ENCODE measurements around the gene MYH11.
"Not testable (repeated sequence)": the region's sequence is repeated elsewhere in the genome, so short reads cannot be mapped to it uniquely, and the experiment has no call there.

The MYH11 gene

GRCh38 chr16:15874745-15875314 lies 18.0 kb upstream of the MYH11 start:
- peak in 1 of 2 experiments; percentile 35 for DNase-seq

GRCh38 chr16:15873737-15874136 lies 16.9 kb upstream of the MYH11 start:
- DNase-seq: no peak

GRCh38 chr16:15873301-15873700 lies 16.5 kb upstream of the MYH11 start:
- DNase-seq: no peak

GRCh38 chr16:15870011-15870410 lies 13.2 kb upstream of the MYH11 start:
- no peak for DNase-seq

GRCh38 chr16:15866451-15866850 lies 9.6 kb upstream of the MYH11 start:
- DNase-seq: no peak

GRCh38 chr16:15865742-15866141 lies 8.9 kb upstream of the MYH11 start:
- no peak for DNase-seq

GRCh38 chr16:15864939-15865338 lies 8.1 kb upstream of the MYH11 start:
- no peak for DNase-seq

- DNase-seq: no peak
These were observed 5.2 kb upstream of the MYH11 start for GRCh38 chr16:15861996-15862395.

- DNase-seq: no peak
These were observed 2.3 kb upstream of the MYH11 start for GRCh38 chr16:15858921-15859668.

GRCh38 chr16:15857724-15858560 lies 1.1 kb upstream of the MYH11 start:
- DNase-seq: no peak

GRCh38 chr16:15856182-15856581 lies 646 bp downstream of the MYH11 start:
- DNase-seq: no peak

GRCh38 chr16:15855704-15856003 lies 1.2 kb downstream of the MYH11 start:
- no peak for DNase-seq

- DNase-seq: no peak
These were observed 1.7 kb downstream of the MYH11 start for GRCh38 chr16:15854906-15855703.

GRCh38 chr16:15854061-15854460 lies 2.8 kb downstream of the MYH11 start:
- DNase-seq: no peak

GRCh38 chr16:15853021-15853420 lies 3.8 kb downstream of the MYH11 start:
- DNase-seq: no peak

GRCh38 chr16:15850555-15850954 lies 6.3 kb downstream of the MYH11 start:
- not testable (repeated sequence) for DNase-seq

GRCh38 chr16:15849209-15849981 lies 7.4 kb downstream of the MYH11 start:
- no peak for DNase-seq

- DNase-seq: no peak
These were observed 9.1 kb downstream of the MYH11 start for GRCh38 chr16:15847611-15848175.

GRCh38 chr16:15846510-15846909 lies 10.3 kb downstream of the MYH11 start:
- no peak for DNase-seq

- no peak for DNase-seq
These were observed 13.1 kb downstream of the MYH11 start for GRCh38 chr16:15843635-15844279.

- DNase-seq: not testable (repeated sequence)
These were observed 17.6 kb downstream of the MYH11 start for GRCh38 chr16:15839204-15839603.

- DNase-seq: no peak
These were observed 19.1 kb downstream of the MYH11 start for GRCh38 chr16:15837761-15838160.

Measured in NCI-H1930 (cell line).